ENCODE results near the gene TNNI3K. TPM values are rescaled to one million over a fixed set of nuclear protein-coding genes. Genes with fewer than 3 reads are reported as not detected.

Gene TNNI3K
- polyA plus RNA-seq, 1 donor from 2014 or later, result 3.5 TPM

DNA sequence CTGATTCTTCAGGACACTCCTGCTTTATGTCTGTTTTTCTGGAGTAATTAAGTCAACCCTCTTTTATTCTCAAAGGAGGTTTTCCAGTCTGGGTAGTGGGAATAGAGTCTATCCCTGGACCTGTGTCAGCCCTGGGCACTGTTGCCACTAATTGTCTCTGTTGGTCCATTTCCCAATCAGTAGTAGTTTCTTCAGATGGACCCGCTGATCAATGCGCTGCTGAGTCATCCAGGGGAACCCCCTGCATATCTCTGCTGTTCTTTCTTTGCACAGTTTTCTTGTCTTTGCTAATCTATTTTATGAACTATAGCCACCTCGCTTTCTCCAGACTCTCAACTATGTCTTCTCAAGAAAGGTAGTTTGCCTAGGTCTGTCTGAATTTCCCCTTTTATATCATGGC lies 82.5 kb downstream of the TNNI3K start:
- Histone ChIP-seq H3K79me2 (replicated peaks; ENCODE audit: insufficient read depth, low read length) (no peaks in the 10 kb centered on the region), H3K4me2 (ENCODE audit: low read length) (no peak overlapping the region), H4K20me1 (ENCODE audit: insufficient read depth) (no peaks in the 10 kb centered on the region), H3K9me3 (ENCODE audit: low read length) (no peaks in the 10 kb centered on the region), H3K36me3 (ENCODE audit: insufficient read depth, low read length) (no peaks in the 10 kb centered on the region), H3K4me3 (ENCODE audit: low read length) (no peak overlapping the region), H2AFZ (ENCODE audit: low read depth, low read length) (no peak overlapping the region), H3K27ac (ENCODE audit: low read length) (no peak overlapping the region), H3F3A (ENCODE audit: insufficient read depth, low read length, poor library complexity, severe bottlenecking) (no peaks in the 10 kb centered on the region), H3K9ac (ENCODE audit: low read length) (no peak overlapping the region), H3K9me2 (ENCODE audit: insufficient read depth, low read length) (no peaks in the 10 kb centered on the region), H3K27me3 (ENCODE audit: insufficient read depth, low read depth, low read length) (no peaks in the 10 kb centered on the region)
- TF ChIP-seq EZH2 (IDR thresholded peaks at IDR 0.05; ENCODE audit: borderline replicate concordance, insufficient read depth, low read length, poor library complexity, severe bottlenecking), result no peak
- TF ChIP-seq POLR2AphosphoS5 (IDR thresholded peaks at IDR 0.05), result no peak
- TF ChIP-seq TAF1 (IDR thresholded peaks at IDR 0.05; ENCODE audit: low read depth), result no peak
- no peak for TF ChIP-seq EP300 (conservative IDR thresholded peaks at IDR 0.05; ENCODE audit: poor library complexity, severe bottlenecking)
- TF ChIP-seq, protein P1, sequence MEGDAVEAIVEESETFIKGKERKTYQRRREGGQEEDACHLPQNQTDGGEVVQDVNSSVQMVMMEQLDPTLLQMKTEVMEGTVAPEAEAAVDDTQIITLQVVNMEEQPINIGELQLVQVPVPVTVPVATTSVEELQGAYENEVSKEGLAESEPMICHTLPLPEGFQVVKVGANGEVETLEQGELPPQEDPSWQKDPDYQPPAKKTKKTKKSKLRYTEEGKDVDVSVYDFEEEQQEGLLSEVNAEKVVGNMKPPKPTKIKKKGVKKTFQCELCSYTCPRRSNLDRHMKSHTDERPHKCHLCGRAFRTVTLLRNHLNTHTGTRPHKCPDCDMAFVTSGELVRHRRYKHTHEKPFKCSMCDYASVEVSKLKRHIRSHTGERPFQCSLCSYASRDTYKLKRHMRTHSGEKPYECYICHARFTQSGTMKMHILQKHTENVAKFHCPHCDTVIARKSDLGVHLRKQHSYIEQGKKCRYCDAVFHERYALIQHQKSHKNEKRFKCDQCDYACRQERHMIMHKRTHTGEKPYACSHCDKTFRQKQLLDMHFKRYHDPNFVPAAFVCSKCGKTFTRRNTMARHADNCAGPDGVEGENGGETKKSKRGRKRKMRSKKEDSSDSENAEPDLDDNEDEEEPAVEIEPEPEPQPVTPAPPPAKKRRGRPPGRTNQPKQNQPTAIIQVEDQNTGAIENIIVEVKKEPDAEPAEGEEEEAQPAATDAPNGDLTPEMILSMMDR (IDR thresholded peaks at IDR 0.05; ENCODE audit: poor library complexity, severe bottlenecking), result no peak
- TF ChIP-seq, protein P2, sequence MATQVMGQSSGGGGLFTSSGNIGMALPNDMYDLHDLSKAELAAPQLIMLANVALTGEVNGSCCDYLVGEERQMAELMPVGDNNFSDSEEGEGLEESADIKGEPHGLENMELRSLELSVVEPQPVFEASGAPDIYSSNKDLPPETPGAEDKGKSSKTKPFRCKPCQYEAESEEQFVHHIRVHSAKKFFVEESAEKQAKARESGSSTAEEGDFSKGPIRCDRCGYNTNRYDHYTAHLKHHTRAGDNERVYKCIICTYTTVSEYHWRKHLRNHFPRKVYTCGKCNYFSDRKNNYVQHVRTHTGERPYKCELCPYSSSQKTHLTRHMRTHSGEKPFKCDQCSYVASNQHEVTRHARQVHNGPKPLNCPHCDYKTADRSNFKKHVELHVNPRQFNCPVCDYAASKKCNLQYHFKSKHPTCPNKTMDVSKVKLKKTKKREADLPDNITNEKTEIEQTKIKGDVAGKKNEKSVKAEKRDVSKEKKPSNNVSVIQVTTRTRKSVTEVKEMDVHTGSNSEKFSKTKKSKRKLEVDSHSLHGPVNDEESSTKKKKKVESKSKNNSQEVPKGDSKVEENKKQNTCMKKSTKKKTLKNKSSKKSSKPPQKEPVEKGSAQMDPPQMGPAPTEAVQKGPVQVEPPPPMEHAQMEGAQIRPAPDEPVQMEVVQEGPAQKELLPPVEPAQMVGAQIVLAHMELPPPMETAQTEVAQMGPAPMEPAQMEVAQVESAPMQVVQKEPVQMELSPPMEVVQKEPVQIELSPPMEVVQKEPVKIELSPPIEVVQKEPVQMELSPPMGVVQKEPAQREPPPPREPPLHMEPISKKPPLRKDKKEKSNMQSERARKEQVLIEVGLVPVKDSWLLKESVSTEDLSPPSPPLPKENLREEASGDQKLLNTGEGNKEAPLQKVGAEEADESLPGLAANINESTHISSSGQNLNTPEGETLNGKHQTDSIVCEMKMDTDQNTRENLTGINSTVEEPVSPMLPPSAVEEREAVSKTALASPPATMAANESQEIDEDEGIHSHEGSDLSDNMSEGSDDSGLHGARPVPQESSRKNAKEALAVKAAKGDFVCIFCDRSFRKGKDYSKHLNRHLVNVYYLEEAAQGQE (IDR thresholded peaks at IDR 0.05; ENCODE audit: borderline replicate concordance), result no peak
- TF ChIP-seq RAD21 (conservative IDR thresholded peaks at IDR 0.05), result no peak
- TF ChIP-seq MXI1 (conservative IDR thresholded peaks at IDR 0.05; ENCODE audit: poor library complexity, severe bottlenecking), result no peak
- no peak for TF ChIP-seq SMC3 (conservative IDR thresholded peaks at IDR 0.05; ENCODE audit: poor library complexity)

DNA sequence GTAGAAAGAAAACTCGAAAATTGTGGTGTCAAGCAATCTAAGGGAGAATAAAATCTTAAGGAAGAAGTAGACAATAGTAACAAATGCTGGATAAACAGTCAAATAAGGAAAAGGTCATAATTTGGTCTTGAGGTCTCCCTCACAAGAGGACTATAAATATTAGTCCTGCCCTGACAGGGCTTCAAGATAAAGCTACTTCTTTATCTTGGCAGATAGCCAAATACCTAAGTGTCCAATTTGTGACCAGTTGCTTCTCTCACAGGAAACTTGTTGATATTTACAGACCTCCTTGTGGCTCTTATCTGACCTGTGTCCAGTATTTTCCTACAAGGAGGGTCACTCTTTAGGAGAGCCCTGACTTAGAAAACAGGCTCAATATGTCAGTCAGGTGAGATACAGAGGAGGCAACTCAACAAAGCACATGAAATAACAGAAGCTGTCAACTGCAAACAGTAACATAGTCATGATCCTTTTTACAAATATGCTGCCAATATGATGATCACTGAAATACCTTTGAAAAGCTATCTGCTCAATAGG lies 88.8 kb downstream of the TNNI3K start:
- no peaks in the 10 kb centered on the region for H3K9me3 ChIP-seq (ENCODE audit: low read length)
- H3K4me2 ChIP-seq (ENCODE audit: low read length), result no peak overlapping the region
- TF ChIP-seq, protein P1 (IDR thresholded peaks at IDR 0.05; ENCODE audit: poor library complexity, severe bottlenecking), result no peak
- TF ChIP-seq SMC3 (conservative IDR thresholded peaks at IDR 0.05; ENCODE audit: poor library complexity) (no peak), EZH2 (IDR thresholded peaks at IDR 0.05; ENCODE audit: borderline replicate concordance, insufficient read depth, low read length, poor library complexity, severe bottlenecking) (no peak), EP300 (conservative IDR thresholded peaks at IDR 0.05; ENCODE audit: poor library complexity, severe bottlenecking) (no peak), TAF1 (IDR thresholded peaks at IDR 0.05; ENCODE audit: low read depth) (no peak), RAD21 (conservative IDR thresholded peaks at IDR 0.05) (no peak), POLR2AphosphoS5 (IDR thresholded peaks at IDR 0.05) (no peak), MXI1 (conservative IDR thresholded peaks at IDR 0.05; ENCODE audit: poor library complexity, severe bottlenecking) (no peak)
- TF ChIP-seq, protein P2 (IDR thresholded peaks at IDR 0.05; ENCODE audit: borderline replicate concordance), result no peak
- no peaks in the 10 kb centered on the region for H3K36me3 ChIP-seq (ENCODE audit: insufficient read depth, low read length)
- no peaks in the 10 kb centered on the region for H3K9me2 ChIP-seq (ENCODE audit: insufficient read depth, low read length)
- no peak overlapping the region for H3K4me3 ChIP-seq (ENCODE audit: low read length)
- H3K27ac ChIP-seq (ENCODE audit: low read length), result no peak overlapping the region
- no peak overlapping the region for H2AFZ ChIP-seq (ENCODE audit: low read depth, low read length)
- H4K20me1 ChIP-seq (ENCODE audit: insufficient read depth), result no peaks in the 10 kb centered on the region
- no peak overlapping the region for H3K9ac ChIP-seq (ENCODE audit: low read length)
- H3K27me3 ChIP-seq (ENCODE audit: insufficient read depth, low read depth, low read length), result no peaks in the 10 kb centered on the region
- no peaks in the 10 kb centered on the region for H3K79me2 ChIP-seq (replicated peaks; ENCODE audit: insufficient read depth, low read length)
- H3F3A ChIP-seq (ENCODE audit: insufficient read depth, low read length, poor library complexity, severe bottlenecking), result no peaks in the 10 kb centered on the region

Measured in neural cell (in vitro differentiated cells).